Measurements from ENCODE around the gene CAPN3. TPM values are rescaled to one million over a fixed set of nuclear protein-coding genes. Genes with fewer than 3 reads are reported as not detected.

Gene CAPN3
- total and polyA plus RNA-seq, 2 donors (not counting 3 experiments of a cell fraction or from before 2014, with no cell fraction given) = 2.2 to 3.7 TPM

GRCh38 chr15:42461261-42461660, 102.0 kb downstream of the CAPN3 start:
- Histone ChIP-seq H3K4me2 (ENCODE audit: insufficient read depth, low read length) (no peak overlapping the region), H3K4me3 (replicated peaks in 1 of 3; ENCODE audit: insufficient read depth in 1 of 3, low read depth in 1 of 3, low read length in 3 of 3) (no peak overlapping the region), H3K27me3 (ENCODE audit: control insufficient read depth in 2 of 2, insufficient read depth in 2 of 2, low read length in 2 of 2) (no peaks in the 10 kb centered on the region), H3K27ac (ENCODE audit: insufficient read depth, low read depth, low read length) (no peak overlapping the region), H2AFZ (ENCODE audit: low read depth, low read length) (no peak overlapping the region), H3K9ac (replicated peaks; ENCODE audit: extremely low read depth, insufficient read depth, low read length) (no peak overlapping the region), H4K20me1 (replicated peaks; ENCODE audit: control insufficient read depth, extremely low read depth, insufficient read depth, low read length) (no peaks in the 10 kb centered on the region), H3K79me2 (ENCODE audit: control insufficient read depth, insufficient read depth, low read length) (peaks cover 41% of the 10 kb centered on the region), H3K9me3 (replicated peaks; ENCODE audit: control insufficient read depth, insufficient read depth, low read length) (no peaks in the 10 kb centered on the region), H3K4me1 (ENCODE audit: control insufficient read depth, extremely low read depth, insufficient read depth, low read length) (peaks cover 19% of the 10 kb centered on the region), H3K36me3 (ENCODE audit: control insufficient read depth in 2 of 2, extremely low read depth in 1 of 2, insufficient read depth in 2 of 2, low read length in 2 of 2) (peaks cover 2 to 4% of the 10 kb centered on the region in 2 experiments), H3K9me1 (replicated peaks; ENCODE audit: control insufficient read depth, extremely low read depth, insufficient read depth, low read length) (no peaks in the 10 kb centered on the region)
- TF ChIP-seq MAX (IDR thresholded peaks at IDR 0.05; ENCODE audit: insufficient read depth, insufficient read length) (no peak), GATA2 (IDR thresholded peaks at IDR 0.05; ENCODE audit: insufficient read depth, insufficient read length, low read depth, low read length) (no peak), EZH2 (IDR thresholded peaks at IDR 0.05; ENCODE audit: borderline replicate concordance, low read depth, low read length, severe bottlenecking) (no peak)
- intact Hi-C loops (cut with micrococcal nuclease) (no loop called here), dilution Hi-C loops (cut with MboI; ENCODE audit: extremely low pct_ligation_motif_present, low sequenced_read_pairs) (no loop called here)
- FAIRE-seq (no peak), DNase-seq (ENCODE audit: low read depth, low spot score) (no peak)
- POLR2A ChIA-PET = no interaction called here
- no TSS peak for BruUV-seq (replicated peaks)
- CTCF ChIA-PET = interaction anchor here (1.2 to 1.3 kb wide), 2 partner anchors 11 to 22 kb away, joined by 3 to 4 read pairs; no protein-coding TSS in a partner anchor

Small RNAs within 50 kb of the gene (small RNA-seq; reads per million reads assigned to genes)
- not detected for gene RNU6-188P (ENCODE audit: insufficient read depth, insufficient read length, low read depth, low replicate concordance)

Other genes starting within 250 kb of the CAPN3 start
- gene PLA2G4F, start 202.9 kb upstream of the CAPN3 start, total RNA-seq = not detected in 2 replicates
- not detected in 2 replicates for gene PLA2G4F, start 202.9 kb upstream of the CAPN3 start, polyA plus RNA-seq
- gene VPS39, start 151.2 kb upstream of the CAPN3 start, total RNA-seq = 50.2 and 56.7 TPM in 2 replicates
- 51.1 and 56.5 TPM in 2 replicates for gene VPS39, start 151.2 kb upstream of the CAPN3 start, polyA plus RNA-seq
- 17.8 and 20.0 TPM in 2 replicates for gene GANC, start 86.3 kb upstream of the CAPN3 start, total RNA-seq
- 8.5 and 8.7 TPM in 2 replicates for gene GANC, start 86.3 kb upstream of the CAPN3 start, polyA plus RNA-seq
- 41.1 and 45.5 TPM in 2 replicates for gene TMEM87A, start 86.1 kb upstream of the CAPN3 start, total RNA-seq
- 17.7 and 22.3 TPM in 2 replicates for gene TMEM87A, start 86.1 kb upstream of the CAPN3 start, polyA plus RNA-seq
- 51.2 and 53.5 TPM in 2 replicates for gene ZNF106, start 131.6 kb downstream of the CAPN3 start, total RNA-seq
- gene ZNF106, start 131.6 kb downstream of the CAPN3 start, polyA plus RNA-seq = 16.7 and 18.9 TPM in 2 replicates
- gene SNAP23, start 136.1 kb downstream of the CAPN3 start, total RNA-seq = 126 and 141 TPM in 2 replicates
- gene SNAP23, start 136.1 kb downstream of the CAPN3 start, polyA plus RNA-seq = 56.5 and 152 TPM in 2 replicates
- 32.8 and 39.2 TPM in 2 replicates for gene LRRC57, start 189.3 kb downstream of the CAPN3 start, total RNA-seq
- gene LRRC57, start 189.3 kb downstream of the CAPN3 start, polyA plus RNA-seq = 11.2 and 13.4 TPM in 2 replicates
- gene HAUS2, start 189.3 kb downstream of the CAPN3 start, total RNA-seq = 33.5 and 37.8 TPM in 2 replicates
- 9.9 and 12.6 TPM in 2 replicates for gene HAUS2, start 189.3 kb downstream of the CAPN3 start, polyA plus RNA-seq
- gene STARD9, start 216.1 kb downstream of the CAPN3 start, total RNA-seq = 17.2 and 17.5 TPM in 2 replicates
- gene STARD9, start 216.1 kb downstream of the CAPN3 start, polyA plus RNA-seq = 3.7 and 4.6 TPM in 2 replicates

Measured in endothelial cell of umbilical vein (primary cell).